Measurements from ENCODE around the gene TMEM54. TPM values are rescaled to one million over a fixed set of nuclear protein-coding genes. Genes with fewer than 3 reads are reported as not detected.
A peak's percentile ranks its signal among the peaks of the same experiment; 100 is the strongest.
"Not testable (repeated sequence)": the region's sequence is repeated elsewhere in the genome, so short reads cannot be mapped to it uniquely, and the experiment has no call there.

The TMEM54 gene
- total RNA-seq, 1 experiment from 2014 or later: 110 TPM

DNA sequence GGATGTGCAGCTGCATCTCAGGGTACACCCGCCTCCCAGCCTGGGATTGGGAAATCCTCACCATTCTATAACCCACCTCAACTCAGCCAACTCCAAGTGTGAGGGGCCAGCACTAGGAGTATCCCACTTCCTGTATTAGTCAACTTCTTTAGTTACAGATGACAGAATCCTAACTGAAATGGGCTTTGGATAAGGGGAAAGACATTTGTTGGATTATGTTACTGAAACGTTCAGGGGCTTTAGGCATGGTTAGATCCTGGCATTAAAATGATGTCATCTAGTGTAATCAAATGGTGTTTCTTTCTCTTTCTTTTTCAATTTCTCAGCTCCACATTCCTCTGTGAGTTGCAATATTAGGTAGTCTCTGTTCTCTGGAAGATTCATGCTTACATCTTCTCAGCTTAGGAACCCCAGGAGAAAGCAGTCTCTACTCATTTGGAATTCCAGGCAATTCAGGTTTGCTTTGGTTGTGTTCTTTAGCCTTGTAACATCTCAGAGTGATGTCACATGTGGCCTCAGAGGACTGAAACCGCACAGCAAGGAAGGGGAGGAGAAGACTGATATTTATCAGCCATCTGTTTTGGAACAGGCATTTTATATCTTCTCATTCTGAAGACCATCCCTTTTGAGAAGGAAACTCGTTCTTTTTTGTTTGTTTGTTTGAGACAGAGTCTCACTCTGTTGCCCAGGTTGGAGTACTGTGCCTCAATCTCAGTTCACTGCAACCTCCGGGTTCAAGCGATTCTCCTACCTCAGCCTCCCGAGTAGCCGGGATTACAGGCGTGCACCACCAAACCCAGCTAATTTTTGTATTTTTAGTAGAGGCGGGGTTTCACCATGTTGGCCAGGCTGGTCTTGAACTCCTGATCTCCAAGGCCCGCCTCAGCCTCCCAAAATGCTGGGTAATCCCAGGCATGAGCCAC lies 18.9 kb upstream of the TMEM54 start:
- DNase-seq (ENCODE audit: low read depth): peak; percentile 74

DNA sequence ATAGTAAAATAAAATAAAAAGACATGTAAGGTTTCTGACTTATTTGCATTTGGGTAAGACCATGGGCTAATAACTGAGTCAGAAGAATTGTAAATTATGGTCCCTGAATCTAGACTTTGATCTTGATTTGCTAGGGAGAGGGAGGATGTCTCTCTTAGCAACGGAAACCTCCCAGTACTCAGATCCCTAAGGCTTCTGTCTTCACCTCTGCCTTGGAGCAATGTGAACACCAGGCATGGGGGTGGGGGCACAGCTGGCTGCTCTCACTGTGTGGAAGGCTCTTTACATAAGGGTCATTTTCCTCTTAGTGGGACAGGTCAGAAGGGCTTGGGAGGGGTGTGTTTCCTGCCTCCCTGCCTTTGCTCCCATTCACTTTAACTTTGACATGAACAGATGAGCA lies 17.0 kb upstream of the TMEM54 start:
- no peak for DNase-seq (ENCODE audit: low read depth)

DNA sequence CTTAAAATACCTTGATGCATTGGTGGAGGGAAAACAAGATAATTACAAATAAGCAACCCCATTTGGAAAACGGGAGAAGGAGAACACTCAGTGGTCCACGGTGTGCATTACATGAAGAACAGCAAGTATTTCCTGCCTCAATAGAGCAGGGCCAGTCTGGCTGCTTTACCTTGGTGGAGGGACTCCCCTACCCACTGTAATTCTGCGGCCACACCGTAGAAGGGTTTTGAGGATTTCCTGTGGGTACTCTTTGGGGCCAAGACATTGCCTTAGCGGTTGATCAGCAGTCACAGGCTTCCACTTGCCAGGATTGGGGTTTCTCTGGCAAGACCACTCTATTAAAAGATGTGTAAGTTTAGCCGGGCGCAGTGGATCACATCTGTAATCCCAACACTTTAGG lies 16.3 kb upstream of the TMEM54 start:
- no peak for DNase-seq (ENCODE audit: low read depth)

DNA sequence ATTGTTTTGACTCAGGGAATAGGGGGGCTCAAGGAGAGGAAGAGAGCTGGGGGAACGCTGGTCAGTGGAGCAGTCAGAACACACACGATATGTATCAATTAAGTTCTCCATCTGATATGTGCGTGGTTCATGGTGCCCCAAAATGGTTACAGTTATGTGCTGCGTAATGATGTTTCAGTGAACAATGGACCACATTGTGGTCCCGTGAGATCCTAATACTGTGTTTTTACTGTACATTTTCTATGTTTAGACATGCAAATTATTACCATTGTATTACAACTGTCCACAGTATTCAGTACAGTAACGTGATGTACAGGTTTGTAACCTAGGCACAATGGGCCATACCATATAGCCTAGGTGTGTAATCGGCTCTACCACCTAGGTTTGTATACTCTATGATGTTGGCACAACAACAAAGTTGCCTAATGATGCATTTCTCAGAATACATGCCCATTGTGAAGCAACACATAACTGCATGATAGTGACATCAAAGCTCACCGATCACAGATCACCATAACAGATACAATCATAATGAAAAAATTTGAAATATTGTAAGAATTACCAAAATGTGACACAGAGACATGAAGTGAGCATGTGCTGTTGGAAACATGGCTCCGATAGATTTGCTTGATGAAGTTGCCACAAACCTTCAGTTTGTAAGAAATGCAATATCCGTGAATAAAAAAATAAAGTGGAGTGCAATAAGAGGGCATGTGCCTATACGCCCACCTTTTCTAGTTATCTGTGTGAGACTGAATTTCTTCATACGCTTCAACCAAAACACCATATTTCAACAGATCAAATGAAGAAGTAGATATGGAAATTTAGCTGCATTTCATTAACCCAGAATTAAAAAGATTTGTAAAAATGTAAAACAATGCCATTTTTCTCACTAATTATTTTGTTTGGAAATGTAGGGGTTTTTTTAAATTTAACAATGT lies 14.8 kb upstream of the TMEM54 start:
- no peak for DNase-seq (ENCODE audit: low read depth)

- DNase-seq (ENCODE audit: low read depth): no peak
Observed at GRCh38 chr1:32910319-32910718, 9.1 kb upstream of the TMEM54 start.

GRCh38 chr1:32907435-32907834 lies 6.2 kb upstream of the TMEM54 start:
- peak; percentile 23 for DNase-seq (ENCODE audit: low read depth)

DNA sequence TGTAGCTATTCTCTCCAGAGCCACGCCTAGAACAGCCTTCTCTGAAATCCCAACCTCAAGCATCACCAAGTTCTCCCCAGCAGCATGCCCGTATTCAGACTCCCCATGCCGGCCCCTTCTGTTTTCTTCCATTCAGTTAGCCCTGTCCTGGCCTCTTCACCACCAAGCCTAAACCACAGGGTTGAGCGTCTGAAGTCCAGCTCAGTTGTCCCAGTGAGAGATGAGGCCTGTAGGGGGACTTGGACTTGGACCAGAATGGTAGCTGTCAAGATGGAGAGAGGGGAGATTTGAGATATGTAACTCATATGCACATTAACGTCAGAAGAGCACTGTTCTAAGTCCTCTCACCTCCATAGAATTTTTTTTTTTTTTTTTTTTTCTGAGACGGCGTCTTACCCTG lies 5.5 kb upstream of the TMEM54 start:
- no peak for DNase-seq (ENCODE audit: low read depth)

GRCh38 chr1:32905588-32905987 lies 4.4 kb upstream of the TMEM54 start:
- DNase-seq (ENCODE audit: low read depth): not testable (repeated sequence)

- no peak for DNase-seq (ENCODE audit: low read depth)
Observed at GRCh38 chr1:32904797-32905196, 3.6 kb upstream of the TMEM54 start.

DNA sequence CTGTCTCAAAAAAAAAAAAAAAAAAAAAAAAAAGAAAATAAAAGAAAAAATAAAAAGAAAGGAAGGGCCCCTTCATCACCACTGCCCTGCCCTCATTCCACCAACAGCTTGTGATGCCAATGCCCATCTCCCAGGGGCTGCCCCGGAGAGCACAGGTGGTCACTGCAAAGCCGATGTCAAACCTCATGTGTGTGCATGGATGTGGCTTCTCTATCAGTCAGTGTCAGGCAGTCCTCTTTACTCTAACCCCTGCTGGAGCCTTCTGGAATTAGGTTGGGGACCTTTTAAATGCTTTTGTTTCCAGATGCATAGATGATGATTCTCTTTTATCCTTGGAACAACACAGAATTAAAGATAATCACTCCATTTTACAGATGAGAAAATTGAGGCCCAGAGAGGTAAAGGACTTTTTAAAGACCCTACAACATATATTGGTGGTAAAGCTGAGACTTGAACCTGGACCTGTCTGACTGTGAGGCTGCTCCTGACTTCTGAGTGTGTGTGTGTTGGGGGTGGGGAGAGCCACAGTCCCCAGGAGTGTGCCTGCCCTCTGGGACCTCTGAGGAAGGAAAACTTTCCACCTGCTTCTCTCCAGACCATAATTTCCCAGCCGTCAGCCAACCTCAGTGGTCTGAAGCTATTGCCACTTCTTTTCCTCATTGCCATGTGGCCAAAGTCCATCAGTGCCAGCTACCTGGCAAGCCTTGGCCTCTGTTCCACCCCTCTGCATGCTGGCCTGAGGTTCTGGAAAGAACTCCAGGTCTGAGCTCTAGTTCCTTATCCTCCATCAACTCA lies 3.0 kb upstream of the TMEM54 start:
- no peak for DNase-seq (ENCODE audit: low read depth)

DNA sequence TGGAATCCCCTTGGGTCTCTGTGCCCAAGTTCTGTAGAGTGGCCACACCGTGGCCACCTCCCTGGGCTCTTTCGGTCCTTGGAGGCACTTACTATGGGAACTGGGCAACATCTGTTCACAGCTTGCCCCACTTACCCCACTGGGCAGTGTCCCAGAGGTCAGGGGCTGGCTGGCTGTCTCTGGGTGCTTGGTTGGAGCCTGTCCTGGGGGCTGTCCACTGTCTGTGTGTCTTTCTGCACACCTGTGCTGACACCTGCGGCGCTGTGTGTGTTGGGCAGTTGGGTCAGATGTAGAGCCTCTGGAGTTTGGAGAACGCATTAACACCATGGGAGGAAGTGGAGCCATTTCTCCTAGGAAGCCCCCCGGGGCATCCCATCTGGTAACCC lies 1.3 kb upstream of the TMEM54 start:
- DNase-seq (ENCODE audit: low read depth): no peak

GRCh38 chr1:32901823-32902534 lies 790 bp upstream of the TMEM54 start:
- peak; percentile 23 for DNase-seq (ENCODE audit: low read depth)

DNA sequence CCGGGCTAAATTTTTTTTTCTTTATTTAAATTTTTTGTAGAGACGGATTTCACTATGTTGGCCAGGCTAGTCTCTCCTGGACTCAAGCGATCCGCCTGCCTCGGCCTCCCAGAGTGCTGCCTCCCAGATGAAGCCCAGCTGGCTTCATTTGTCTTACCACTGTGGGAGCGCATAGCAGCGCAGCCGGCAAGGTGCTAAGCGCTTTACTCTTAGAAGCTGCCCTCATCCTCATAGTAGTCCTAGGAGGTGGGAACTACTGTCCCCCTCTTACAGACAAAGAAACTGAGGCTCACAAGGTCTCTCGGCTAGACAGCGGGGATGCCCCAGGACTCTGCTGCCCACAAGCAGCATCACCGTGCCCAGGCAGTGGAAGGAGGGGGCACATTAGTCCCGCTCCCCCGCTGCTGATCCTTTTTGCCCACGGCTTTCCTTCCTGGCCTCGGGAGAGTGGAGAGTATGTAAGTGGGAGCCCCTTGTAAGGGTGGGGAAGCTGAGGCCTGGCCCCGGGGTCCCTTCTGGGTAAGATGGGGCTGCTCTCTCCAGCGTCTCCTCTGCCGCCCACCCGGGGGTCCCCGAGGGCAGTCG lies 726 bp downstream of the TMEM54 start:
- DNase-seq (ENCODE audit: low read depth): no peak

DNA sequence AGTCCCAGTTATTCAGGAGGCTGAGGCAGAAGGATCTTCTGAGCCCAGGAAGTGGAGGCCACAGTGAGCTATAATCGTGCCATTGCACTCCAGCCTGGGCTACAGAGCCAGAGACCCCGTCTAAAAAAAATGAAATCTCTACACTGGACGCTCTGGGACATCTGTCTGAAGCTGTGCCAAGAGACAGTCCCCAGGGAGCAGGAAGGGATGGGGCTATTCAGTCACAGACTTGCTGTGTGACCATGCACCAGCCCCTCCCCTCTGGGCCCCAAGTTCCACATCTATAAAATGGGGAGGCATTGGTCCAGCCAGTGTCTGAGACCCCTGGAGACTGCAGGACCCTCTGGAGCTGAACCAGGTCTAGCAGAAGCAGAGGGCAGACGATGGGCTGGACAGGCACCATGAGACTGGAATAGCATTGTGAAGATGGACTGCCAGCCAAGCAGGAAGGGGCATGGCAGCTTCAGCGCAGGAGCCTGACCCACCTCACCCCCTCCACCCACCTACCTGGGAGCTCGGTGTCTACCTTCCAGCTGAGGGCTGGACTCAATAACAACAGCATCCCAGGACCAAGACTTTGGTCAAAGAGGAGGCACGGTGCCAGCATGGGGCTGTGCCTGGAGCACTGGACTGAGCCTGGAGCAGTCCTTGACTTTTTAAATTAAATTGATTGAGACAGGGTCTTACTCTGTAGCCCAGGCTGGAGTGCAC lies 1.4 kb downstream of the TMEM54 start:
- no peak for DNase-seq (ENCODE audit: low read depth)

DNA sequence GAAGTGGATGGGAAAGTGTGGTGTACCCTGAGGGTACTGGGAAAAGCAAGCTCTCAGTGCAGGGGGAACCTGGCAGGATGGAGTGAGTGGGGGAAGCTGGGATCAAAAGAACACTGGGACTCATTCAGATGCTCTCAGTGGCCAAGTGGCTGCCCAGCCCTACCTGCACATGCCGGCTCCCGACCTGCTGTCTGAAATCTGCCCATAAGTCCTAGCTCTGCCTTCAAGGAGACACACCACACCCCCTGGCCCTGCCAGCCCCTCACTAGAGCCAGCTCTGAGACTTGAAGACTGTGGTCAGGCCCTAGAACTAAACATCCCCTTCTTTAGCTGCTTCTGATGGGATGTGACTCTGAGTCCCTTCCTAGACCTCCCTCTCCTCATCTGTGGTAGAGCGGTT lies 2.2 kb downstream of the TMEM54 start:
- no peak for DNase-seq (ENCODE audit: low read depth)

GRCh38 chr1:32898056-32898455 lies 3.1 kb downstream of the TMEM54 start:
- no peak for DNase-seq (ENCODE audit: low read depth)

GRCh38 chr1:32897082-32898049 lies 3.8 kb downstream of the TMEM54 start:
- DNase-seq (ENCODE audit: low read depth): no peak

DNA sequence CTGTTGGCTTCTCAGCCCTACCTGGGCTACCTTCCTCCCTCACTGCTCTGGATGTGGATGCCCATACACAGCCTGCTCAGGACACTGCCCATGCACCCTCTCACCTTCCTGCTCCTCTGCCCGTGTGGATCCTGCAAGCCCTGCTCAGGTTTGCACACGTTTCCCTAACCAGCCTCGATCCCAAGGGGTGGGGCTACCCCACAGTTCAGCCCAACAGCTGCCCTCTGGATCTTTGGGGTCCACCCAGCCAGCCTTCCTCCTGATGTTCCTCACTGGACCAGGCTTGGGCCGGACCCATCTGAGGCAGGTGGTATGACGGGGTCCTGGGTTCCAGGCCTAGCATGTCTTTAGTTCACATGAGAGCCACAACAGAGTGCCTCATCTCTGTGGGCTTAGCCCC lies 4.7 kb downstream of the TMEM54 start:
- DNase-seq (ENCODE audit: low read depth): no peak
